ENCODE results near the gene DIDO1. TPM values are rescaled to one million over a fixed set of nuclear protein-coding genes. Genes with fewer than 3 reads are reported as not detected.

Gene DIDO1
- total and polyA plus RNA-seq, 2 of the 4 experiments (the other 2 are of a cell fraction) = 21.8 to 28.1 TPM

- no TSS peak for BruUV-seq (replicated peaks)
- Histone ChIP-seq H2BK20ac (ENCODE audit: low read depth, low read length) (no peak overlapping the region), H3K27me3 (ENCODE audit: control insufficient read depth, insufficient read depth, low read length) (no peaks in the 10 kb centered on the region), H3K4ac (ENCODE audit: low read depth, low read length) (no peak overlapping the region), H3K36me3 (ENCODE audit: control insufficient read depth, insufficient read depth, low read length) (peaks cover 7% of the 10 kb centered on the region; the same call in 1 of the 2 replicates), H2AK5ac (ENCODE audit: low read depth, low read length) (no peak overlapping the region), H3K79me1 (ENCODE audit: low read depth in 1 of 2, low read length in 2 of 2) (no peaks in the 10 kb centered on the region; a peak in 1 of 4 replicates), H2BK15ac (ENCODE audit: low read depth, low read length) (no peak overlapping the region), H4K20me1 (ENCODE audit: insufficient read depth, low read length) (no peaks in the 10 kb centered on the region; the same call in 1 of the 2 replicates), H4K8ac (ENCODE audit: low read depth in 2 of 2, low read length in 2 of 2) (no peak overlapping the region), H3K56ac (ENCODE audit: extremely low read depth, insufficient read depth, low read length) (no peak overlapping the region), H3K23ac (ENCODE audit: low read depth, low read length) (no peak overlapping the region), H4K5ac (ENCODE audit: low read depth, low read length) (no peak overlapping the region), H2BK120ac (ENCODE audit: low read depth, low read length) (no peak overlapping the region), H4K91ac (ENCODE audit: insufficient read depth, low read depth, low read length) (no peak overlapping the region), H3K4me3 (ENCODE audit: insufficient read depth, low read depth, low read length) (no peak overlapping the region), H3K9me3 (ENCODE audit: control insufficient read depth, insufficient read depth, low read length) (no peaks in the 10 kb centered on the region), H3K14ac (replicated peaks; ENCODE audit: low read depth, low read length) (no peak overlapping the region), H3K4me2 (ENCODE audit: low read depth, low read length) (no peak overlapping the region), H3K4me1 (ENCODE audit: control insufficient read depth, insufficient read depth, low read length) (0 out of 2 replicates have a peak, but pooled peaks cover 2% of the 10 kb centered on the region), H2AFZ (replicated peaks; ENCODE audit: low read length, poor library complexity) (no peak overlapping the region), H2BK5ac (ENCODE audit: low read depth, low read length, poor library complexity, severe bottlenecking) (no peak overlapping the region), H3K18ac (ENCODE audit: low read depth, low read length) (no peak overlapping the region), H3K27ac (ENCODE audit: insufficient read depth, low read length) (no peak overlapping the region), H3K9me1 (ENCODE audit: insufficient read depth, low read length) (no peaks in the 10 kb centered on the region), H3K9ac (ENCODE audit: low read depth, low read length) (no peak overlapping the region), H2AK9ac (replicated peaks; ENCODE audit: low read depth, low read length, poor library complexity) (no peak overlapping the region)
- dilution Hi-C loops (cut with HindIII; ENCODE audit: low sequenced_read_pairs, unreplicated experiment) = no loop called here
- intact Hi-C loops (cut with micrococcal nuclease) = no loop called here
- in situ Hi-C loops (cut with MboI; ENCODE audit: low sequenced_read_pairs) = no loop called here
- ATAC-seq (ENCODE audit: low read depth) (peak; percentile 52), DNase-seq (no peak)
- no peak for TF ChIP-seq ELK1 (IDR thresholded peaks at IDR 0.05; ENCODE audit: borderline replicate concordance, low read depth, low read length)
- no peak for TF ChIP-seq RFX5 (IDR thresholded peaks at IDR 0.05; ENCODE audit: low read depth, low read length)
- TF ChIP-seq FOS (IDR thresholded peaks at IDR 0.05; ENCODE audit: low read depth, low read length) = no peak
- WGBS, 2 experiments (ENCODE audit: extremely low coverage in 2 of 2, insufficient read length in 1 of 2) = 98% methylated on average over 7 of the region's 10 CpGs; no CpG with 5 or more reads in 1 of the 2 experiments
- CTCF ChIA-PET = no interaction called here
- POLR2A ChIA-PET (ENCODE audit: unreplicated experiment) = no interaction called here
These were observed 82.6 kb downstream of the DIDO1 start for GRCh38 chr20:62843656-62844055.

All from IMR-90 (cell line).